Measurements from ENCODE around the gene RNF212.
"Not testable (repeated sequence)": the region's sequence is repeated elsewhere in the genome, so short reads cannot be mapped to it uniquely, and the experiment has no call there.

The RNF212 gene, protein sequence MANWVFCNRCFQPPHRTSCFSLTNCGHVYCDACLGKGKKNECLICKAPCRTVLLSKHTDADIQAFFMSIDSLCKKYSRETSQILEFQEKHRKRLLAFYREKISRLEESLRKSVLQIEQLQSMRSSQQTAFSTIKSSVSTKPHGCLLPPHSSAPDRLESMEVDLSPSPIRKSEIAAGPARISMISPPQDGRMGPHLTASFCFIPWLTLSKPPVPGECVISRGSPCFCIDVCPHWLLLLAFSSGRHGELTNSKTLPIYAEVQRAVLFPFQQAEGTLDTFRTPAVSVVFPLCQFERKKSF

GRCh38 chr4:1113311-1114009 is at the start of gene RNF212:
RNF212 (minus strand) TSS chr4:1113564; CDS start chr4:1113464, 100 bp downstream.
- DNase-seq (ENCODE audit: low read depth), result no peak

DNA sequence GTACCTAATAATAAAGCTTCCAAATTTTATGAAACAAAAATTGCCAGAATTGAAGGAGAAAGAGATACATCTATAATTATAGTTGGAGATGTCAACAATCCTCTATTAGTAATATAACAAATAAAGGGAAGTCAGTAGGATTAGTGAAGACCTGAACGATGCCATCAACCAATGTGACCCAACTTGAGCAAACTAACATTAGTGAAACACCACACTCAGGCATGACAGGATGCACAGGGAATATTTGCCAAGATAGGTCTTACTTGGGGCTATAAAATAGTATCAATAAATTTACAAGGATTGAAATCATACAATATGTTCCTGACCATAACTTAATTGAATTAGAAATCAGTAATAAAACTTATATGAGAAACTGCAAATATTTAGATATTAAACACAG is 47.0 kb upstream of the RNF212 start:
- DNase-seq (ENCODE audit: low read depth), result no peak

GRCh38 chr4:1156069-1156468 is 42.7 kb upstream of the RNF212 start:
- DNase-seq (ENCODE audit: low read depth), result no peak

GRCh38 chr4:1155314-1155713 is 42.0 kb upstream of the RNF212 start:
- DNase-seq (ENCODE audit: low read depth), result no peak

DNA sequence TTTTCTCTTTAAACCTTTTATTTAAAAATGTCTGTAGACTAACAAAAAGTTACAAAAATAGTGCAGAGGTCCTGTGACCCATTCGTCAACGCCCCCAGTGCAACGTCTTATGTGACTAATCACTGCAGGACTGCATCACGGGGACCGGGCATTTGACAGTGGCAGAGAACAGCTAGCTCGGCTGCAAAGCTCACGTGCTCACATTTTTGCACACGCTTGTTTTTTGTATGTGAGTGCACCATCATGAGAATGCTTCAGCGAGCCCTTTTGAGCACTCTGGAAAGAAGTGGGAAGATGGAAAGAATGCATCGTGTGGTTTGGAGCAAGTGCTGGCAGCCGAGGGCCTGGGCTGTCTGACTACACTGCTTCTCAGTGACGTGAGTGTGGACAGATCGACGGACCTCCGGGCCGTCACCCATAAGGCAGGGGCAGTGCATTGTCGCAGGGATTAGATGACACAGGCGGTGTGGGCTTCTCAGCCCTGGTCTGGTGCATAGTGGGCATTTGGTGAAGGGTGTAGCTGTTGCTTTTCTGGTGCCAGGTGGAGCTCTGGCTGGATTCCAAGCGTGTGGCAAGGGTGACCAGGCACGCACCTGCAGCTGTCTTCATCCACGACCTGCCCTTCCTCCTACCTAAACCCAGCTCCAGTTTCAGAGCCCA is 41.3 kb upstream of the RNF212 start:
- DNase-seq (ENCODE audit: low read depth), result peak; percentile 43

GRCh38 chr4:1154126-1154522 is 40.8 kb upstream of the RNF212 start:
- DNase-seq (ENCODE audit: low read depth), result no peak

GRCh38 chr4:1153567-1154090 is 40.3 kb upstream of the RNF212 start:
- no peak for DNase-seq (ENCODE audit: low read depth)

GRCh38 chr4:1152290-1152689 is 38.9 kb upstream of the RNF212 start:
- DNase-seq (ENCODE audit: low read depth), result no peak

GRCh38 chr4:1151541-1151940 is 38.2 kb upstream of the RNF212 start:
- no peak for DNase-seq (ENCODE audit: low read depth)

GRCh38 chr4:1150875-1151274 is 37.5 kb upstream of the RNF212 start:
- DNase-seq (ENCODE audit: low read depth), result no peak

DNA sequence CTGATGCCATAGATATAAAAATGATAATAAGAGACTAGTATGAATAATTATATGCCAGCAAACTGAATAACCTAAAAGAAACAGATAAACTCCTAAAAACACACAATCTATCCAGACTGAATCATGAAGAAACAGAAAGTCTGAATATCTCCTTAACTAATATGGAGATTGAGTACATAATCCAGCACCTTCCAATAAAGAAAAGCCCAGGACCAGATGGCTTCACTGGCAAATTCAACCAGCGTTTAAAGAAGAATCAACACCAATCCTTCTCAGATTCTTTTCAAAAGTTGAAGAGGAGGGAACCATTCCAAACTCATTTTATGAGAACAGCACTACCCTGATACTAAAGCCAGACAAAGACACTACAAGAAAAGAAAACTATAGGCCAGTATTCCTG is 26.5 kb upstream of the RNF212 start:
- no peak for DNase-seq (ENCODE audit: low read depth)

DNA sequence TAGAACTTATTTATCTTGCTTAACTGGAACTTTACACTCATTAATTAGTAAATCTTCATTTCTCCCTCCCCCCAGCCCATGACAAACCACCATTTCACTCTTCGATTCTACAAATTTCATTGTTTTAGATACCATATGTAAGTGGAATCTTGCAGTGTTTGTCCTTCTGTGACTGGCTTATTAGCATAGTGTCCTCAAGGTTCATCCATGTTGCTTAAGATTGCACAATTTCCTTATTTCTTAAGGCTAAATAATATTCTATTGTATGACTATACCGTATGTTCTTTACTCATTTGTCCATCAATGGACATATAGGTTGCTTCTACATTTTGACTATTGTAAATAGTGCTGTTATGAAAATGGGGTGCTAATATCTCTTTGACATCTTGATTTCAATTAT is 24.5 kb upstream of the RNF212 start:
- no peak for DNase-seq (ENCODE audit: low read depth)

GRCh38 chr4:1137063-1137776 is 23.9 kb upstream of the RNF212 start:
- DNase-seq (ENCODE audit: low read depth), result no peak

DNA sequence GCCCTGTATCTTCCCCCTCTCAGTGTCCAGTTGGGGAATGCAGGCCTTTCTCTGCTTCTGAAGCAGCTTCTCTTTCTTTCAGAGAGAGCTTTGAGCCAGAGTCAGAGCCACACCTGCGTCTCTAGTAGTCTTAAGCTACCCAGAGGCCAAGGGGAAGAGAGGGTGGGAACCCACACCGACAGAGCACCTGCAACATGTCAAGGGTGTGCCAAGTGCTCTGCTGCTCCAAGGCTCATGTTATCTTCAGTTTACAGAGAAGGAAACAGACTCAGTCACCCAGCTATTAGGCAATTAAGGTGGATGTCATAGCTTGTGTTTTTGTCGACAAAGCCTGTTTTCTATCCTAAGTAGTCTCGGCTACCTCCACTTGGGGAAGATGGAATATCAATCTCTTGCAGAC is 22.7 kb upstream of the RNF212 start:
- no peak for DNase-seq (ENCODE audit: low read depth)

DNA sequence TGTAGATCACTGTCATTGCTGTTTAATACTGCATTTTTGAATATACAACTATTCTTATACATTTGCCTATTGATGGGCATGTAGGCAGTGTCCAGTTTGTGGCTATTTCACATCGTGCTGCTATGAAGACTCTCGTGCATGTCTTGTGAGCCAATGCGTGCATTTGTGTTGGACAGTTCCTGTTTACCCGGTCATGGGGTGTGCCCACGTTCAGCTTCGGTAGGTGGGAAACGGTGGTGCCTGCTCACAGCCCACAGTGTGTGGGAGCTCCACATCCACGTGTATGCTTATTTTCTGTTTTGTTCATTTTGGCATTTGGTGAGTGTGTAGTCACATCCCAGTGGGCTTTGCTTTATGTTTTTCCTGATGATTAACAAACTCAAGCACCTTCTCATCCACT is 19.7 kb upstream of the RNF212 start:
- no peak for DNase-seq (ENCODE audit: low read depth)

DNA sequence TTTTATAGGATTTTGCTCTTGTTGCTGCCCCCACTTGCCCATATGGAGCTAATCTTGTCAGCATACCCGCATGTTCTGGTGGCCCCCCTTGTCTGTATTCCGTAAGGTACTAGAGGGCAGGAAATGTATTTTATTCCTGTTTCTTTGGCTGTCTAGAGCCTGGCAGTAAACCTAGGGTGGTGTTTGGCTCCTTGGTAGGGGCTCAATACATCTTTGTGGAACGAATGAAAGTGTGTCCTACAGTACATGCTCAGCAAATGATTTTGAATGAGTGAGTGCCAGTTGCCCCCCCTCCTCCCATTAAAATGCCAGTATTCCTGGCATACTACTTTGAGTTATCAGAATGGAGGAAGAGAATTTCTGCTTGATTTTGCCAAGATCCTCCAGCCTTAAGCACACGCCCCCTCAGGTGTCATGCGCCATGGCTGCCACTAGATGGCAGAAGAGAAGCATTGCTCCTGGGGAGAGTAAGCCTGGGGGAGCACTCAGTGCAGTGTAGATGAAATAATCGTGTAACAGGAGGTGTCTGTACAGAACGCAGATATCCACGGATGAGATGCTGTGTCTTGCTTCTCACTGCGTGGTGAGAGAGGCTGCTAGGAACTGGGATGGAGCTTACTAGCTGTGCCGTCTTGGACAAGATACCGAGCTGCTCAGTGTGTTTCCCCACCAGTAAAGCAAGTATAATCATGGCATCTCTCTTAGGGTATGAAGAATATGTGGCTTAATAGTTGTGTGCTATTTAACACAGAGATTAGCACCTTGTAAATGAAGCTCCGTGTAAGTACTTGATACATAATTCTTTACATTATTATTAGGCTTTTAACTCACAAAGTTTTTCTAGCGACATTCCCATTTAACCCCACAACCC is 17.2 kb upstream of the RNF212 start:
- peak; percentile 62 for DNase-seq (ENCODE audit: low read depth)

GRCh38 chr4:1126506-1126905 is 13.1 kb upstream of the RNF212 start:
- DNase-seq (ENCODE audit: low read depth), result no peak

GRCh38 chr4:1125466-1125865 is 12.1 kb upstream of the RNF212 start:
- DNase-seq (ENCODE audit: low read depth), result not testable (repeated sequence)

GRCh38 chr4:1124818-1125217 is 11.5 kb upstream of the RNF212 start:
- DNase-seq (ENCODE audit: low read depth), result no peak

- DNase-seq (ENCODE audit: low read depth), result no peak
Measured at GRCh38 chr4:1122505-1122904, 9.1 kb upstream of the RNF212 start.

DNA sequence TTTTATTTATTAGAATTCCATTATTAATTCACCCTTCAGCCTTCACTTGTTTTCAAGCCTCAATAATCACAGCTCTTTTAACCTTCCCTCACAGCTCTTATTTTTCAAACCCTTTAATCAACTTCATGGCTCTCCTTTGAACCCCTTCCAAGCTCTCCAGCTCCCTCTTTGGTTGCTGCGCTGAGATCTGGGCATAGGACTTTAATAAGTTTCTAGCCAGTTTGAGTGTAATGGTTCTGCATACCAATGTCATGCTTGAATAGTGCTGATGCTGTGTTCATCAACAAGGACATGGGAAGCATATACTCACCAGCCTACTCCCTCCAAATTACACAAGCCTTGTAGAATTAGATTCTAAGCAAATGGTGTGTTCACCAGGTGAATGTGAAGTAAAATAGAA is 3.5 kb upstream of the RNF212 start:
- DNase-seq (ENCODE audit: low read depth), result no peak
